Stomach (tissue), 9 donors: ENCODE data around the gene CORO1A. TPM values are rescaled to one million over a fixed set of nuclear protein-coding genes. Genes with fewer than 3 reads are reported as not detected.

Experiments used
- DNase-seq, 2 donors: peaks; one replicate each; pipeline versions ENCODE4 v3.0.0 to v3.0.0-alpha.2; 2013 to 2019
- H3K27ac ChIP-seq, 5 donors: fragments of 200-600 bp in 4 of 5; sonication (generic) in 4 of 5; one replicate each; pipeline ENCODE4 v1.5.1; 2013 to 2019; ENCODE audit warnings: mild to moderate bottlenecking in 1 of 5, moderate library complexity in 1 of 5
- H3K27me3 ChIP-seq, 3 donors: fragments of 200-600 bp; sonication (generic); one replicate each; pipeline ENCODE4 v1.5.1; 2017 to 2019; ENCODE audit warnings: mixed run types in 1 of 3
- H3K36me3 ChIP-seq, 4 donors: fragments of 200-600 bp; sonication (generic); 1 replicate in 3 of 4; 2 replicates in 1 of 4; pipeline ENCODE4 v1.5.1; 2016 to 2019
- H3K4me1 ChIP-seq, 4 donors: fragments of 200-600 bp; sonication (generic); one replicate each; pipeline ENCODE4 v1.5.1; 2016 to 2019
- H3K4me3 ChIP-seq, 4 donors: fragments of 200-600 bp; sonication (generic) in 3 of 4; one replicate each; pipeline ENCODE4 v1.5.1; 2016 to 2019; ENCODE audit warnings: mild to moderate bottlenecking in 1 of 4
- H3K9me3 ChIP-seq, 4 donors: fragments of 200-600 bp; sonication (generic); one replicate each; pipeline ENCODE4 v1.5.1; 2016 to 2019
- CTCF ChIP-seq, 7 experiments: fragments of 450-650 bp in 4 of 7; fragments of 200-600 bp in 3 of 7; sonication (generic) in 3 of 7; IDR thresholded peaks; one replicate each; pipeline ENCODE4 v1.5.1; 2016 to 2019; ENCODE audit warnings: antibody characterized with exemption in 7 of 7, control low read depth in 2 of 7, mild to moderate bottlenecking in 1 of 7
- EP300 ChIP-seq: sonication (generic); formaldehyde crosslinking; IDR thresholded peaks from one replicate; pipeline ENCODE4 v1.6.1; 2017; ENCODE audit warnings: antibody characterized with exemption
- POLR2A ChIP-seq, 4 donors: fragments of 450-650 bp; IDR thresholded peaks; one replicate each; pipeline ENCODE4 v1.6.1; 2016; ENCODE audit warnings: antibody characterized with exemption in 4 of 4, control low read depth in 2 of 4, mild to moderate bottlenecking in 1 of 4, moderate library complexity in 1 of 4
- POLR2AphosphoS5 ChIP-seq, 3 donors: sonication (generic); formaldehyde crosslinking; IDR thresholded peaks; one replicate each; pipeline ENCODE4 v1.6.1; 2016; ENCODE audit warnings: antibody characterized with exemption in 3 of 3
- WGBS, 5 donors: extraction: QIAGEN DNeasy Blood & Tissue Kit in 3 of 5; methylation state at CpG; one replicate each; pipeline versions ENCODE4 v1.1.5 to v1.1.7; 2013 to 2018; 5-methylcytosine and 5-hydroxymethylcytosine counted together
- intact Hi-C: fragments of 100-400 bp; cut with DNase I; formaldehyde crosslinking; loops from one replicate; pipeline ENCODE4 v1.15.1; 2023; ENCODE audit warnings: low total_unique reads
- polyA plus RNA-seq, 3 donors: library from polyadenylated mRNA; stranded (reverse); fragments of 200-250 nt; gene quantifications; one replicate each; pipeline ENCODE4 v1.2.3, GENCODE V29; 2013
- total RNA-seq, 5 donors: library from RNA; depleted of rRNA; stranded (reverse); fragments of >200 nt; gene quantifications; one replicate each; pipeline versions ENCODE4 v1.1.0 to v1.2.3, GENCODE V29; 2014 to 2016
- donor health status: healthy with polysubstance abuse.
- donor health status: Bipolar disorder and iron deficiency.
- donor health status: healthy.

CORO1A gene
- total and polyA plus RNA-seq, 8 donors, result 13.0 to 42.5 (median 26.9) TPM

GRCh38 chr16:30144917-30145316 lies 38.5 kb upstream of the CORO1A start:
- no peaks in the 10 kb centered on the region for H3K36me3 ChIP-seq
- 44 to 93% (median 48%) methylated on average over 1 of the region's 1 CpG for WGBS, 5 donors
- peaks cover 0 to 10% (median 5%) of the 10 kb centered on the region in 4 donors for H3K4me1 ChIP-seq
- H3K4me3 ChIP-seq, result no peak overlapping the region
- peaks cover 0 to 15% (median 9%) of the 10 kb centered on the region in 4 donors for H3K9me3 ChIP-seq
- intact Hi-C loops, result no loop called here
- H3K27me3 ChIP-seq, result no peaks in the 10 kb centered on the region
- DNase-seq, result no peak
- no peak overlapping the region for H3K27ac ChIP-seq
- TF ChIP-seq POLR2A (IDR thresholded peaks at IDR 0.05), result no peak
- no peak for TF ChIP-seq CTCF (IDR thresholded peaks at IDR 0.05)
- no peak for TF ChIP-seq EP300
- no peak for TF ChIP-seq POLR2AphosphoS5 (IDR thresholded peaks at IDR 0.05)

GRCh38 chr16:30145657-30146056 lies 37.7 kb upstream of the CORO1A start:
- Histone ChIP-seq H3K27me3 (no peaks in the 10 kb centered on the region), H3K4me3 (no peak overlapping the region), H3K4me1 (peaks cover 0 to 3% (median 1%) of the 10 kb centered on the region in 4 donors), H3K36me3 (no peaks in the 10 kb centered on the region), H3K27ac (no peak overlapping the region), H3K9me3 (peaks cover 0 to 16% (median 9%) of the 10 kb centered on the region in 4 donors)
- 51 to 59% (median 55%) methylated on average over 1 of the region's 1 CpG for WGBS, 5 donors
- DNase-seq, result no peak
- intact Hi-C loops, result no loop called here
- TF ChIP-seq POLR2A (IDR thresholded peaks at IDR 0.05) (no peak), CTCF (IDR thresholded peaks at IDR 0.05) (no peak), POLR2AphosphoS5 (IDR thresholded peaks at IDR 0.05) (no peak), EP300 (no peak)

GRCh38 chr16:30147843-30148510 lies 35.4 kb upstream of the CORO1A start:
- no peaks in the 10 kb centered on the region for H3K36me3 ChIP-seq
- no peak overlapping the region for H3K4me3 ChIP-seq
- WGBS, 5 donors, result 69 to 91% (median 86%) methylated on average over 3 of the region's 3 CpGs
- intact Hi-C loops, result no loop called here
- H3K27me3 ChIP-seq, result no peaks in the 10 kb centered on the region
- TF ChIP-seq EP300 (no peak), CTCF (IDR thresholded peaks at IDR 0.05) (no peak), POLR2AphosphoS5 (IDR thresholded peaks at IDR 0.05) (no peak), POLR2A (IDR thresholded peaks at IDR 0.05) (no peak)
- no peak overlapping the region for H3K27ac ChIP-seq
- no peak for DNase-seq
- no peaks in the 10 kb centered on the region for H3K4me1 ChIP-seq
- H3K9me3 ChIP-seq, result peaks cover 0 to 16% (median 9%) of the 10 kb centered on the region in 4 donors

DNA sequence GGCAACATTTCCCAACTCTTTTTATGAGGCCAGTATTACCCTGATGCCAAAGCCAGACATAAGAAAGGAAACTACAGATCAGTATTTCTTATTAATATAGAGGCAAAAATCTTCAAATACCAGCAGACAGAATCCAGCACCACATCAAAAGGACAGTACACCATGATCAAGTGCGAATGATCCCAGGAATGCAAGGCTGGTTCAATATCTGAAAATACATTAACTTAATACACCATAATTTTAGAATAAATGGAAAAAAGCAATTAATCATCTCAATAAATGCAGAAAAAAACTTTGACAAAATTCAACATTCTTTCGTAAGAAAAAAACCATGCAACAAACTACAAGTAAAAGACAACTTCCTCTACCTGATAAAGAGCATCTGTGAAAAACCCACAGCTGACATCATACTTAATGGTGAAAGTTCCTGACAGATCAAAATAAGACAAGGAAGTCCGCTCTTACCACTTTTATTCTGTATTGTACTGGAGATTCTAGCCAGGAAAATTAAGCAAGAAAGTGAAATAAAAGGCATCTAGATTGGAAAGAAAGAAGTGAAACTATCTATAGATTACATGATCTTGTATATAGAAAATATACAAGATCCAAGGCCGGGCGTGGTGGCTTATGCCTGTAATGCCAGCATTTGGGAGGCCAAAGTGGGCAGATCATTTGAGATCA lies 34.0 kb upstream of the CORO1A start:
- no peak for DNase-seq
- no peaks in the 10 kb centered on the region for H3K4me1 ChIP-seq
- intact Hi-C loops, result no loop called here
- H3K36me3 ChIP-seq, result no peaks in the 10 kb centered on the region
- H3K27me3 ChIP-seq, result no peaks in the 10 kb centered on the region
- TF ChIP-seq POLR2A (IDR thresholded peaks at IDR 0.05), result no peak
- 77 to 95% (median 90%) methylated on average over 5 of the region's 5 CpGs for WGBS, 5 donors
- no peak overlapping the region for H3K27ac ChIP-seq
- H3K9me3 ChIP-seq, result peaks cover 0 to 16% (median 9%) of the 10 kb centered on the region in 4 donors
- H3K4me3 ChIP-seq, result no peak overlapping the region

DNA sequence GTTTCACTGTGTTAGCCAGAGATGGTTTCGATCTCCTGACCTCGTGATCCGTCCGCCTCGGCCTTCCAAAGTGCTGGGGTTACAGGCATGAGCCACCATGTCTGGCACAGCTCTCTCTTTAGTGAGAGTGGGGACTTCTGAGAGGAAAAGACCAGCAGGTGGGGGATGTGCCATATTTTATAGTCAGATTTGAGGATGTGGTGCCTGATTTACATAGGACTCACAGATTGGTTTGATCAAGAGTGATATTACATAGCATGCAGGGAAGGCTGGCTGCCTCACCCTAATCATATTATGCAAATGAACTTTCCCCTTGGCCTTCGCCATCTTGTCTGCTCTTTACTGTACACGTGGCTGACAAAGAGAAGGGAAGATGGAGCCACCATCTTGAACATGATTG lies 32.3 kb upstream of the CORO1A start:
- no peaks in the 10 kb centered on the region for H3K36me3 ChIP-seq
- TF ChIP-seq EP300 (no peak), POLR2A (IDR thresholded peaks at IDR 0.05) (no peak), POLR2AphosphoS5 (IDR thresholded peaks at IDR 0.05) (no peak), CTCF (IDR thresholded peaks at IDR 0.05) (no peak)
- intact Hi-C loops, result no loop called here
- no peak for DNase-seq
- 88 to 93% (median 91%) methylated on average over 7 of the region's 7 CpGs for WGBS, 5 donors
- H3K27me3 ChIP-seq, result no peaks in the 10 kb centered on the region
- no peak overlapping the region for H3K27ac ChIP-seq
- H3K9me3 ChIP-seq, result peaks cover 0 to 16% (median 9%) of the 10 kb centered on the region in 4 donors
- no peaks in the 10 kb centered on the region for H3K4me1 ChIP-seq
- H3K4me3 ChIP-seq, result no peak overlapping the region
